ENCODE results near the gene NR3C2. TPM values are rescaled to one million over a fixed set of nuclear protein-coding genes. Genes with fewer than 3 reads are reported as not detected.

Gene NR3C2
- total RNA-seq, 1 experiment from 2014 or later, result 0.96 TPM

- CTCF ChIA-PET, result no interaction called here
- H2AFZ ChIP-seq, result 0 out of 2 replicates have a peak overlapping the region, but pooled peaks have one; percentile 99
- H3K79me2 ChIP-seq (ENCODE audit: low read depth), result no peaks in the 10 kb centered on the region
- H3K27me3 ChIP-seq (ENCODE audit: insufficient read depth, low read depth), result peaks cover 20% of the 10 kb centered on the region
- no peaks in the 10 kb centered on the region for H3K9me3 ChIP-seq (ENCODE audit: insufficient read depth, low read depth)
- POLR2A ChIA-PET (ENCODE audit: unreplicated experiment), result no interaction called here
- TF ChIP-seq EZH2 (IDR thresholded peaks at IDR 0.05; ENCODE audit: low read depth), result peak; percentile 93; the same call in 1 of the 2 replicates
- TF ChIP-seq CTCF (conservative IDR thresholded peaks at IDR 0.05), result no peak
- H3K4me2 ChIP-seq, result peak overlapping the region; percentile 98
- BruUV-seq (replicated peaks), result no TSS peak
- no peaks in the 10 kb centered on the region for H3F3A ChIP-seq (ENCODE audit: insufficient read depth, low read depth)
- peaks cover 13% of the 10 kb centered on the region; the same call in 1 of the 2 replicates for H3K4me1 ChIP-seq (replicated peaks; ENCODE audit: insufficient read depth)
- DNase-seq, result peak in 1 of 2 experiments; percentile 17
- H4K20me1 ChIP-seq (ENCODE audit: insufficient read depth), result no peaks in the 10 kb centered on the region
- H3K27ac ChIP-seq, result no peak overlapping the region
- intact Hi-C loops (cut with micrococcal nuclease; ENCODE audit: unreplicated experiment), result loop anchor here (5.0 to 10.0 kb wide), 2 partner anchors 590 to 818 kb away; no protein-coding TSS in a partner anchor
- H3K36me3 ChIP-seq (ENCODE audit: low read depth), result no peaks in the 10 kb centered on the region
- H3K4me3 ChIP-seq, result peak overlapping the region; percentile 74
- H3K9me2 ChIP-seq (ENCODE audit: insufficient read depth), result no peaks in the 10 kb centered on the region
Measured at GRCh38 chr4:148444296-148445070, 2.3 kb upstream of the NR3C2 start.

- Histone ChIP-seq H3K27ac (no peak overlapping the region), H2AFZ (peak overlapping the region; percentile 99; the same call in 1 of the 2 replicates), H3K4me1 (replicated peaks; ENCODE audit: insufficient read depth) (peaks cover 13% of the 10 kb centered on the region; the same call in 1 of the 2 replicates), H3K4me3 (peak overlapping the region; percentile 74; the same call in 1 of the 2 replicates), H3F3A (ENCODE audit: insufficient read depth, low read depth) (no peaks in the 10 kb centered on the region), H3K27me3 (ENCODE audit: insufficient read depth, low read depth) (peaks cover 20% of the 10 kb centered on the region), H3K79me2 (ENCODE audit: low read depth) (no peaks in the 10 kb centered on the region), H3K4me2 (peak overlapping the region; percentile 98), H3K36me3 (ENCODE audit: low read depth) (no peaks in the 10 kb centered on the region), H4K20me1 (ENCODE audit: insufficient read depth) (no peaks in the 10 kb centered on the region), H3K9me2 (ENCODE audit: insufficient read depth) (no peaks in the 10 kb centered on the region), H3K9me3 (ENCODE audit: insufficient read depth, low read depth) (no peaks in the 10 kb centered on the region)
- TF ChIP-seq EZH2 (IDR thresholded peaks at IDR 0.05; ENCODE audit: low read depth) (no peak; the same call in 1 of the 2 replicates), CTCF (conservative IDR thresholded peaks at IDR 0.05) (no peak)
- DNase-seq, result no peak
- intact Hi-C loops (cut with micrococcal nuclease; ENCODE audit: unreplicated experiment), result loop anchor here (2.0 to 10.0 kb wide), 3 partner anchors 347 to 819 kb away; no protein-coding TSS in a partner anchor
- BruUV-seq (replicated peaks), result no TSS peak
- CTCF ChIA-PET, result no interaction called here
- POLR2A ChIA-PET (ENCODE audit: unreplicated experiment), result no interaction called here
Measured at GRCh38 chr4:148443512-148444295, 1.5 kb upstream of the NR3C2 start.

- H3K27me3 ChIP-seq (ENCODE audit: insufficient read depth, low read depth), result peaks cover 20% of the 10 kb centered on the region
- H3K36me3 ChIP-seq (ENCODE audit: low read depth), result no peaks in the 10 kb centered on the region
- no peaks in the 10 kb centered on the region for H3K9me2 ChIP-seq (ENCODE audit: insufficient read depth)
- H3K27ac ChIP-seq, result no peak overlapping the region
- H3K4me2 ChIP-seq, result peak overlapping the region; percentile 98
- intact Hi-C loops (cut with micrococcal nuclease; ENCODE audit: unreplicated experiment), result loop anchor here (2.0 to 10.0 kb wide), 3 partner anchors 348 to 819 kb away; no protein-coding TSS in a partner anchor
- BruUV-seq (replicated peaks), result TSS peak; percentile 98
- TF ChIP-seq CTCF (conservative IDR thresholded peaks at IDR 0.05) (no peak), EZH2 (IDR thresholded peaks at IDR 0.05; ENCODE audit: low read depth) (no peak)
- no peaks in the 10 kb centered on the region for H4K20me1 ChIP-seq (ENCODE audit: insufficient read depth)
- DNase-seq, result no peak
- H3K4me3 ChIP-seq, result peak overlapping the region; percentile 74
- ChIA-PET POLR2A (ENCODE audit: unreplicated experiment) (interaction anchor here (0.5 to 0.7 kb wide), 4 partner anchors 12 to 305 kb away, joined by 3 to 5 read pairs (median 4); no protein-coding TSS in a partner anchor), CTCF (interaction anchor here (0.6 kb wide), 1 partner anchor 589 kb away, joined by 3 read pairs; no protein-coding TSS in a partner anchor)
- H3K9me3 ChIP-seq (ENCODE audit: insufficient read depth, low read depth), result no peaks in the 10 kb centered on the region
- no peaks in the 10 kb centered on the region for H3F3A ChIP-seq (ENCODE audit: insufficient read depth, low read depth)
- H3K79me2 ChIP-seq (ENCODE audit: low read depth), result no peaks in the 10 kb centered on the region
- peak overlapping the region; percentile 99 for H2AFZ ChIP-seq
- H3K4me1 ChIP-seq (replicated peaks; ENCODE audit: insufficient read depth), result peaks cover 13% of the 10 kb centered on the region; the same call in 1 of the 2 replicates
Measured at GRCh38 chr4:148442832-148443511, 758 bp upstream of the NR3C2 start.

Measured in PC-9 (cell line).